K562 (cell line): ENCODE results near the gene TNNT2. TPM values are rescaled to one million over a fixed set of nuclear protein-coding genes. Genes with fewer than 3 reads are reported as not detected.

Source experiments
- ATAC-seq: fragments of 200-7000 bp; cut with Tn5 transposase; 3 replicates; pipeline ENCODE4 v1.9.1; 2020; ENCODE audit warnings: moderate library complexity
- BruUV-seq: library from RNA; stranded (reverse); fragments of 400-500 nt; replicated peaks from 2 replicates; lab custom pipeline; 2021; lab: Mats Ljungman, UMichigan
- CTCF ChIA-PET: fragments of 300-600 bp; formaldehyde crosslinking; extraction: SDS; loops from one replicate; lab custom pipeline; 2021; ENCODE audit warnings: low intra/inter-chr PET ratio; lab: Yijun Ruan, JAX
- POLR2A ChIA-PET: fragments of 300-600, 350-650 bp; sonication (Branson Sonifier 250); formaldehyde crosslinking; extraction: SDS; loops from one replicate; lab custom pipeline; 2021; ENCODE audit warnings: antibody characterized with exemption, inconsistent platforms; lab: Yijun Ruan, JAX
- DNase-seq, 4 experiments: peaks; one replicate each; pipeline versions ENCODE4 v3.0.0 to v3.0.0-alpha.2; 2011 to 2018; ENCODE audit warnings: low spot score in 3 of 4, mixed read lengths in 3 of 4; ENCODE audit errors: extremely low read depth in 1 of 4
- FAIRE-seq: peaks from 2 replicates; lab custom pipeline; 2011; peaks lifted over from hg19 to GRCh38; lab: Jason Lieb, UNC
- H2AFZ ChIP-seq: 2 replicates; pipeline ENCODE4 v1.6.0; 2011; ENCODE audit warnings: low read depth, low read length, control low read depth, inconsistent platforms
- H3K27ac ChIP-seq: fragments of 200-600 bp; 3 replicates; pipeline ENCODE4 v1.8.0; 2011; ENCODE audit warnings: low read depth, mild to moderate bottlenecking, control low read depth, inconsistent platforms, low read length, moderate library complexity, mixed read lengths; ENCODE audit errors: extremely low read depth
- H3K27me3 ChIP-seq, 2 experiments: fragments of 300-600 bp in 1 of 2; 2 replicates in 1 of 2; 3 replicates in 1 of 2; pipeline versions ENCODE4 v1.6.0 to v1.8.0; 2011; ENCODE audit warnings: inconsistent platforms in 2 of 2, low read length in 2 of 2, mild to moderate bottlenecking in 1 of 2, mixed read lengths in 1 of 2, moderate library complexity in 1 of 2; ENCODE audit not compliant: control insufficient read depth in 2 of 2, insufficient read depth in 2 of 2
- H3K36me3 ChIP-seq: fragments of 300-600 bp; 3 replicates; pipeline ENCODE4 v1.8.0; 2011; ENCODE audit warnings: mild to moderate bottlenecking, low read length, inconsistent platforms; ENCODE audit not compliant: control insufficient read depth, insufficient read depth
- H3K4me1 ChIP-seq, 2 experiments: fragments of 200-600 bp in 1 of 2; replicated peaks in 1 of 2; 2 replicates in 1 of 2; 3 replicates in 1 of 2; pipeline versions ENCODE4 v1.5.1 to v1.8.0; 2011; ENCODE audit warnings: inconsistent platforms in 2 of 2, low read length in 2 of 2, mild to moderate bottlenecking in 1 of 2, mixed read lengths in 1 of 2, moderate library complexity in 1 of 2; ENCODE audit not compliant: control insufficient read depth in 2 of 2, insufficient read depth in 2 of 2
- H3K4me2 ChIP-seq: 2 replicates; pipeline ENCODE4 v1.6.1; 2011; ENCODE audit warnings: low read length, control low read depth, inconsistent platforms, mixed read lengths; ENCODE audit not compliant: insufficient read depth
- H3K4me3 ChIP-seq: fragments of 200-600 bp; sonication (generic), shearing (Covaris generic); 2 replicates; pipeline ENCODE4 v1.5.1; 2016; ENCODE audit warnings: control low read depth, inconsistent platforms
- H3K79me2 ChIP-seq: fragments of 200-600 bp; 3 replicates; pipeline ENCODE4 v1.8.0; 2011; ENCODE audit warnings: low read length, inconsistent platforms; ENCODE audit not compliant: control insufficient read depth, insufficient read depth
- H3K9ac ChIP-seq, 2 experiments: 2 replicates each; pipeline versions ENCODE4 v1.6.0 to v1.6.1; 2011; ENCODE audit warnings: low read depth in 2 of 2, low read length in 2 of 2, control low read depth in 1 of 2, inconsistent platforms in 1 of 2, mild to moderate bottlenecking in 1 of 2, mixed read lengths in 1 of 2; ENCODE audit not compliant: insufficient read depth in 1 of 2
- H3K9me1 ChIP-seq: one replicate; pipeline ENCODE4 v1.6.0; 2011; ENCODE audit warnings: inconsistent platforms, mild to moderate bottlenecking, low read length, moderate library complexity; ENCODE audit not compliant: control insufficient read depth, insufficient read depth
- H3K9me3 ChIP-seq: replicated peaks from 2 replicates; pipeline ENCODE4 v1.5.1; 2011; ENCODE audit warnings: low read depth, low read length, inconsistent platforms; ENCODE audit not compliant: control insufficient read depth, insufficient read depth
- H4K20me1 ChIP-seq: replicated peaks from 2 replicates; pipeline ENCODE4 v1.6.1; 2011; ENCODE audit warnings: low read length, inconsistent platforms, mixed read lengths; ENCODE audit not compliant: control insufficient read depth, insufficient read depth
- ATF7 ChIP-seq: fragments of 450-650 bp; IDR thresholded peaks from 2 replicates; pipeline ENCODE4 v1.7.1; 2014; ENCODE audit warnings: mild to moderate bottlenecking, moderate library complexity
- CC2D1A ChIP-seq: fragments of 450-650 bp; IDR thresholded peaks from 2 replicates; pipeline ENCODE4 v1.6.1; 2017; ENCODE audit warnings: mild to moderate bottlenecking
- E2F1 ChIP-seq: sonication (generic); formaldehyde crosslinking; IDR thresholded peaks from 2 replicates; pipeline ENCODE4 v1.8.1; 2023; ENCODE audit warnings: mild to moderate bottlenecking, missing genetic modification reagents, moderate library complexity
- ETV1 ChIP-seq: fragments of 450-650 bp; conservative IDR thresholded peaks from 2 replicates; pipeline ENCODE4 v1.6.1; 2016; ENCODE audit warnings: missing genetic modification characterization, control low read depth, low read depth, missing compliant biosample characterization
- FIP1L1 ChIP-seq: fragments of 200-400 bp; formaldehyde crosslinking; IDR thresholded peaks from 2 replicates; pipeline ENCODE4 v1.6.1; 2018; ENCODE audit warnings: mild to moderate bottlenecking, low read depth, low read length; ENCODE audit not compliant: poor library complexity, severe bottlenecking
- FOXO4 ChIP-seq: fragments of 450-650 bp; formaldehyde crosslinking; IDR thresholded peaks from 2 replicates; pipeline ENCODE4 v1.4.0; 2020; ENCODE audit warnings: mild to moderate bottlenecking, moderate library complexity
- HLTF ChIP-seq: fragments of 450-650 bp; IDR thresholded peaks from 2 replicates; pipeline ENCODE4 v1.6.1; 2016
- ILK ChIP-seq: fragments of 450-650 bp; IDR thresholded peaks from 2 replicates; pipeline ENCODE4 v1.6.1; 2016; ENCODE audit warnings: missing genetic modification characterization, low read depth, mild to moderate bottlenecking, missing compliant biosample characterization, moderate library complexity, borderline replicate concordance
- MCM7 ChIP-seq, 2 experiments: fragments of 450-650 bp; IDR thresholded peaks; 2 replicates each; pipeline ENCODE4 v1.6.1; 2016 to 2018
- NCOR1 ChIP-seq: fragments of 450-650 bp; IDR thresholded peaks from 2 replicates; pipeline ENCODE4 v1.6.1; 2016; ENCODE audit warnings: mild to moderate bottlenecking, moderate library complexity
- ZNF175 ChIP-seq: fragments of 200-800 bp; sonication (Bioruptor generic); IDR thresholded peaks from 2 replicates; pipeline ENCODE4 v1.6.1; 2016; ENCODE audit warnings: low read depth, mild to moderate bottlenecking, missing genetic modification characterization, missing compliant biosample characterization
- ZNF224 ChIP-seq: sonication (generic); formaldehyde crosslinking; IDR thresholded peaks from 2 replicates; pipeline ENCODE4 v1.8.0; 2022; ENCODE audit warnings: mild to moderate bottlenecking, missing genetic modification reagents
- ZNF239 ChIP-seq: fragments of 250-450 bp; sonication (Bioruptor Pico); IDR thresholded peaks from 2 replicates; pipeline ENCODE4 v1.4.0; 2020; ENCODE audit warnings: mild to moderate bottlenecking
- WGBS: fragments of 100-300 bp; shearing (Covaris generic); methylation state at CpG from one replicate; pipeline ENCODE4 v1.1.6; 2016; ENCODE audit warnings: low coverage, mixed read lengths; ENCODE audit not compliant: insufficient coverage; ENCODE audit errors: missing lambda C conversion rate; 5-methylcytosine and 5-hydroxymethylcytosine counted together
- in situ Hi-C: fragments of 300-500 bp; cut with MboI; formaldehyde crosslinking; loops from 4 replicates; pipeline ENCODE4 v1.15.0; 2018; ENCODE audit warnings: inconsistent platforms, mixed read lengths
- intact Hi-C: fragments of 100-400 bp; cut with micrococcal nuclease; formaldehyde crosslinking; loops from 2 replicates; pipeline ENCODE4 v1.14.2; 2022
- polyA plus RNA-seq, 8 experiments: library from polyadenylated mRNA; depleted of rRNA in 4 of 8; stranded (reverse) in 5 of 8; unstranded in 3 of 8; fragments of >200 nt; fragmentation: Nextera tagmentation in 2 of 8; fragmentation: Illumina TruSeq in 1 of 8; extraction: Ambion mirVana in 2 of 8; extraction: Trizol in 1 of 8; gene quantifications; 2 replicates each; pipeline versions ENCODE4 v1.2.1 to v1.2.3, GENCODE V29; 2011 to 2014; ENCODE audit warnings: inconsistent platforms in 1 of 8, missing spikeins in 1 of 8
- total RNA-seq, 7 experiments: library from RNA; depleted of rRNA in 6 of 7; stranded (reverse); fragments of >200 nt in 6 of 7; fragmentation: Illumina TruSeq in 2 of 7; extraction: Trizol in 2 of 7; gene quantifications; 2 replicates each; pipeline versions ENCODE4 v1.2.1 to v1.2.3, GENCODE V29; 2011 to 2021; ENCODE audit warnings: low replicate concordance in 1 of 7

The TNNT2 gene
- total and polyA plus RNA-seq, 9 of the 15 experiments (the other 6 are each of a cell fraction or from before 2014, with no cell fraction given), result not detected

GRCh38 chr1:201369209-201369608 is 8.3 kb downstream of the TNNT2 start:
- Histone ChIP-seq H3K36me3 (no peaks in the 10 kb centered on the region), H3K9ac (no peak overlapping the region), H3K9me3 (no peaks in the 10 kb centered on the region), H2AFZ (no peak overlapping the region), H3K9me1 (no peaks in the 10 kb centered on the region), H3K79me2 (no peaks in the 10 kb centered on the region), H3K4me1 (no peaks in the 10 kb centered on the region), H3K4me3 (no peak overlapping the region), H3K27me3 (peaks cover 5 to 86% of the 10 kb centered on the region in 2 experiments; a peak in 3 of 5 replicates), H3K4me2 (no peak overlapping the region), H4K20me1 (peaks cover 26% of the 10 kb centered on the region), H3K27ac (no peak overlapping the region)
- 0% methylated on average over 6 of the region's 6 CpGs for WGBS
- TF ChIP-seq ZNF175, result no peak
- peak; percentile 21; the same call in 1 of the 2 replicates for TF ChIP-seq ATF7
- ATAC-seq (no peak), FAIRE-seq (no peak), DNase-seq (no peak)
- BruUV-seq, result no TSS peak
- ChIA-PET CTCF (no interaction called here), POLR2A (no interaction called here)
- intact Hi-C loops (no loop called here), in situ Hi-C loops (no loop called here)

GRCh38 chr1:201366696-201367095 is 10.8 kb downstream of the TNNT2 start:
- in situ Hi-C loops (no loop called here), intact Hi-C loops (no loop called here)
- Histone ChIP-seq H3K4me3 (no peak overlapping the region), H3K9ac (no peak overlapping the region), H3K9me3 (no peaks in the 10 kb centered on the region), H3K4me1 (no peaks in the 10 kb centered on the region), H3K27me3 (peaks cover 2 to 91% of the 10 kb centered on the region in 2 experiments; a peak in 3 of 5 replicates), H4K20me1 (peaks cover 25% of the 10 kb centered on the region), H3K9me1 (no peaks in the 10 kb centered on the region), H3K4me2 (no peak overlapping the region), H3K36me3 (no peaks in the 10 kb centered on the region), H2AFZ (no peak overlapping the region), H3K27ac (no peak overlapping the region), H3K79me2 (no peaks in the 10 kb centered on the region)
- CTCF ChIA-PET, result no interaction called here
- POLR2A ChIA-PET, result interaction anchor here (0.5 to 0.6 kb wide), 2 partner anchors 90 to 292 kb away, joined by 3 read pairs; no protein-coding TSS in a partner anchor
- TF ChIP-seq FOXO4 (CRISPR knock-in tag) (no peak), E2F1 (no peak), ILK (no peak), HLTF (no peak), MCM7 (IDR thresholded peaks at IDR 0.05) (no peak), ZNF224 (CRISPR knock-in tag) (no peak), ZNF239 (CRISPR knock-in tag) (no peak), NCOR1 (no peak), FIP1L1 (no peak), ETV1 (tag) (no peak), CC2D1A (no peak)
- WGBS, result 0% methylated on average over 7 of the region's 7 CpGs
- FAIRE-seq (no peak), DNase-seq (no peak), ATAC-seq (no peak)
- BruUV-seq, result no TSS peak
